MCF 10A (cell line): ENCODE results near the gene BRCC3. TPM values are rescaled to one million over a fixed set of nuclear protein-coding genes. Genes with fewer than 3 reads are reported as not detected.

ENCODE experiments used
- BruUV-seq: library from RNA; stranded (reverse); fragments of 400-500 nt; replicated peaks from 2 replicates; lab custom pipeline; 2021; lab: Mats Ljungman, UMichigan
- CTCF ChIA-PET: fragments of 300-600 bp; sonication (Branson Sonifier 250); formaldehyde crosslinking; extraction: SDS; loops from one replicate; lab custom pipeline; 2021; ENCODE audit warnings: antibody characterized with exemption, inconsistent platforms; lab: Yijun Ruan, JAX
- POLR2A ChIA-PET: fragments of 300-600, 350-650 bp; sonication (Branson Sonifier 250); formaldehyde crosslinking; extraction: SDS; loops from one replicate; lab custom pipeline; 2020; ENCODE audit warnings: antibody characterized with exemption, inconsistent platforms; lab: Yijun Ruan, JAX
- DNase-seq: peaks from one replicate; pipeline ENCODE4 v3.0.0-alpha.2; 2018; ENCODE audit not compliant: unreplicated experiment
- H3K27ac Mint-ChIP-seq: one replicate; pipeline ENCODE4 v1.8.0; 2022; ENCODE audit warnings: mild to moderate bottlenecking, low read depth, mixed read lengths; ENCODE audit not compliant: unreplicated experiment
- H3K27me3 Mint-ChIP-seq: one replicate; pipeline ENCODE4 v1.8.0; 2022; ENCODE audit warnings: mixed read lengths; ENCODE audit not compliant: insufficient read depth, unreplicated experiment
- H3K36me3 Mint-ChIP-seq: one replicate; pipeline ENCODE4 v1.8.0; 2022; ENCODE audit warnings: mild to moderate bottlenecking, moderate library complexity, mixed read lengths; ENCODE audit not compliant: insufficient read depth, unreplicated experiment
- H3K4me1 Mint-ChIP-seq: one replicate; pipeline ENCODE4 v1.8.0; 2022; ENCODE audit warnings: mixed read lengths; ENCODE audit not compliant: insufficient read depth, unreplicated experiment
- H3K4me3 Mint-ChIP-seq: one replicate; pipeline ENCODE4 v1.8.0; 2022; ENCODE audit warnings: mild to moderate bottlenecking, moderate library complexity, mixed read lengths; ENCODE audit not compliant: unreplicated experiment
- H3K9me3 Mint-ChIP-seq: one replicate; pipeline ENCODE4 v1.8.0; 2022; ENCODE audit warnings: mixed read lengths; ENCODE audit not compliant: unreplicated experiment
- CTCF ChIP-seq: fragments of 200-600 bp; IDR thresholded peaks from one replicate; pipeline ENCODE4 v1.8.0; 2022; ENCODE audit warnings: antibody characterized with exemption, mild to moderate bottlenecking; ENCODE audit not compliant: unreplicated experiment
- intact Hi-C: fragments of 100-400 bp; cut with micrococcal nuclease; formaldehyde crosslinking; loops from 2 replicates; pipeline ENCODE4 v1.14.1; 2022
- total RNA-seq: library from RNA; stranded (reverse); gene quantifications from 2 replicates; pipeline ENCODE4 v1.2.3, GENCODE V29; 2022

The BRCC3 gene
- total RNA-seq, 1 experiment from 2014 or later = 21.1 TPM

DNA sequence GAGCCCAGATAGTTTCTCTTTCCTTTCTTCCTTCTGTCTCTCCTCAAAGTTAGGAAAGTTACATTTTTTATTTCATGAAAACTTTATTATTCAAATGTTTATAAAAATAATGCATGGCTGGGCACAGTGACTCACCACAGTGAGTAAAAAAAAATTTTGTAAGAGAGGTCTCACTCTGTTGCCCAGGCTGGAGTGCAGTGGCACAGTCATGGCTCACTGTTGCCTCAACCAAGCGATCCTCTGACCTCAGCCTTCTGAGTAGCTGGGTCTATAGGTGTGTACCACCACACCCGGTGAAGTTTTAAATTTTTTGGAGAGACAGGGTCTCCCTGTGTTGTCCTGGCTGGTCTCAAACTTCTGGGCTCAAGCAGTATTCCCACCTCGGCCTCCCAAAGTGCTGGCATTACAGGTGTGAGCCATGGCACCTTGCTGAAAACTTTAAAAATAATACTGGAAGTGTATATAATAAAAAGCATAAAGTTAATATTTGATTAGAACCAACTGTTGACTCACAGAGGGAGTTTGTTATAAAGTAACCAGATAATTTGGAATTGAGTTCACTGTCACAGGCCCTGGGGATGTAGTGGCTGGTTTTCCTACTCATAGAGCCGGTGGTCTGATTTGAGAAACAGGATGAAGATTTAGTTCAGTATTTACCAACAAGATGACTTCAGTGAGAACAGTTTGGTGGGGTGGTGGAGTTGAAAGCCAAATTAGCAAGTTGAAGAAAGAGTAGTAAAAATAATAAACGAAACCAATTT, 18.4 kb upstream of the BRCC3 start:
- peaks cover 35% of the 10 kb centered on the region for H3K27me3 Mint-ChIP-seq
- intact Hi-C loops = no loop called here
- H3K36me3 Mint-ChIP-seq = peaks cover 28% of the 10 kb centered on the region
- H3K27ac Mint-ChIP-seq = no peak overlapping the region
- CTCF ChIA-PET = interaction anchor here (0.7 kb wide), 1 partner anchor 73 kb away, joined by 5 read pairs; no protein-coding TSS in a partner anchor
- POLR2A ChIA-PET = no interaction called here
- TF ChIP-seq CTCF = no peak
- no TSS peak for BruUV-seq
- no peak for DNase-seq
- H3K9me3 Mint-ChIP-seq = no peaks in the 10 kb centered on the region
- H3K4me1 Mint-ChIP-seq = no peaks in the 10 kb centered on the region
- H3K4me3 Mint-ChIP-seq = no peak overlapping the region

DNA sequence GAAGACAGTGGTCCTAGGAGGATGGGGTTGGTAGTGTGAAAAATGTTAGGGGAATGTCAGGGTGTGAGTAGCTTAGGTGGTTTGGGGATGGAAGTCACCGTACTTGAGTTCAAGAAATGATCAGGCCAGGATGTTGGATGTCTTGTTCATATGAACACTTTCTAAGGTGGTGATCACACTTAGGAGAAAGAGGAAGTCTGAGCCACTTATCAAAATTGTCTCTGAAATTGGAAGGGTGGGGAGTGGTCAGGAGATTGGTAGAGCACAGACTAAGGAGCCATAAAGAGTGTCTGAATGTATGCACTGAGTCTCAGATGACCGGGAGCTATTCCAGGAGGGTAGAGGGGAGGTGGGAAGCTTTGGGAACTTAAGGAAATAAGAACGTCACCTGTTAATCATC, 17.7 kb upstream of the BRCC3 start:
- Mint-ChIP-seq H3K27ac (no peak overlapping the region), H3K4me1 (no peaks in the 10 kb centered on the region), H3K27me3 (peaks cover 27% of the 10 kb centered on the region), H3K36me3 (peaks cover 34% of the 10 kb centered on the region), H3K9me3 (no peaks in the 10 kb centered on the region), H3K4me3 (no peak overlapping the region)
- ChIA-PET CTCF (no interaction called here), POLR2A (no interaction called here)
- no peak for DNase-seq
- intact Hi-C loops = no loop called here
- no TSS peak for BruUV-seq
- no peak for TF ChIP-seq CTCF

- no peaks in the 10 kb centered on the region for H3K4me1 Mint-ChIP-seq
- DNase-seq = no peak
- ChIA-PET CTCF (interaction anchor here (0.6 to 3.1 kb wide), 2 partner anchors 22 to 74 kb away, joined by 3 to 20 read pairs; no protein-coding TSS in a partner anchor), POLR2A (no interaction called here)
- TF ChIP-seq CTCF = no peak
- no peak overlapping the region for H3K4me3 Mint-ChIP-seq
- intact Hi-C loops = no loop called here
- peaks cover 21% of the 10 kb centered on the region for H3K27me3 Mint-ChIP-seq
- H3K27ac Mint-ChIP-seq = no peak overlapping the region
- BruUV-seq = no TSS peak
- no peaks in the 10 kb centered on the region for H3K9me3 Mint-ChIP-seq
- peaks cover 29% of the 10 kb centered on the region for H3K36me3 Mint-ChIP-seq
These were observed 17.1 kb upstream of the BRCC3 start for GRCh38 chrX:155054255-155054654.

DNA sequence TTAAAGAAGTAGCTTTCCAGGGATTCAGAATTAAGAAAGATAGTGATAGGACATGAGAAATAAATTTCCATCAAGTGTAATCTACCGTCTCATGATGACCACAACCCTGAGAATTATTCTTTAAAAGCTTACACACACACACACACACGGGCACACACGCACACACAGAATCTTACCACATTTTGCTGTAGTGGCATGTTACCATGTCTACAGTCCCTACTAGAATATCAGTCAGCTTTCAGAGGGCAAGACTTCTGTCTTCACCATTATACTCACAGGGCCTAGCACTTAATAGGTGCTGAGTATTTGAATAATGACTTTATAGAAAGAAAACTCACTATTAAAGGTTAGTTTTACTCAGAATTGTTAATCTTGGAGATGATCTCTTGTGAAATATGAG, 15.8 kb upstream of the BRCC3 start:
- H3K27me3 Mint-ChIP-seq = peaks cover 20% of the 10 kb centered on the region
- peaks cover 29% of the 10 kb centered on the region for H3K36me3 Mint-ChIP-seq
- no peak overlapping the region for H3K4me3 Mint-ChIP-seq
- CTCF ChIA-PET = interaction anchor here (0.7 to 3.7 kb wide), 5 partner anchors 18 to 138 kb away, joined by 3 to 37 read pairs (median 5); no protein-coding TSS in a partner anchor
- H3K4me1 Mint-ChIP-seq = no peaks in the 10 kb centered on the region
- intact Hi-C loops = no loop called here
- H3K27ac Mint-ChIP-seq = no peak overlapping the region
- H3K9me3 Mint-ChIP-seq = no peaks in the 10 kb centered on the region
- POLR2A ChIA-PET = interaction anchor here (0.6 to 2.4 kb wide), 2 partner anchors 10 to 677 kb away, joined by 3 to 11 read pairs; partner anchors contain the start of gene EMD
- TF ChIP-seq CTCF = no peak
- no TSS peak for BruUV-seq
- DNase-seq = no peak
